COLO668 (cell line): ENCODE data around the gene OR52W1.
"Not testable (repeated sequence)": the region's sequence is repeated elsewhere in the genome, so short reads cannot be mapped to it uniquely, and the experiment has no call there.

Source experiments
- DNase-seq: peaks from one replicate; lab custom pipeline; 2025; ENCODE audit not compliant: unreplicated experiment; lab: John Stamatoyannopoulos, UW

Gene OR52W1

DNA sequence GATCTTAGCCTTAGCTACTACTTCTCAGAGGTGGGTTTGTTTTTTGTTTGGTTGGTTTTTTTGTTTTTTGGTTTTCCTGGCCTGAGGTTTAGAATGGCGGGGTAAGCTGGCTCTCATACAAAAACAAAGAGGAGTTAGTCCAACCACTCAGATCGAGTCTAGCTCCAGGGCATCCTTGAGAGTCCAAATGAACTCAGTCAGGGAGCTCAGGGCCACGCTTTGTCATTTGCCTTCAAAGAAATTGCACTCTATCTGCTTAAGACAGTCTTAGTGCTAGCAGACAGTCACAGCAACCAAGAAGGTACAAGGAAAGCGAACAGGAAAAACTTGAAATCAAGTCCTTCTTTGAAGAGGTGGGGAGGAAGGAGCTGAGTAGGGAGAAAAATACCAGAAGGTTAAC, 17.5 kb downstream of the OR52W1 start:
- DNase-seq: no peak

DNA sequence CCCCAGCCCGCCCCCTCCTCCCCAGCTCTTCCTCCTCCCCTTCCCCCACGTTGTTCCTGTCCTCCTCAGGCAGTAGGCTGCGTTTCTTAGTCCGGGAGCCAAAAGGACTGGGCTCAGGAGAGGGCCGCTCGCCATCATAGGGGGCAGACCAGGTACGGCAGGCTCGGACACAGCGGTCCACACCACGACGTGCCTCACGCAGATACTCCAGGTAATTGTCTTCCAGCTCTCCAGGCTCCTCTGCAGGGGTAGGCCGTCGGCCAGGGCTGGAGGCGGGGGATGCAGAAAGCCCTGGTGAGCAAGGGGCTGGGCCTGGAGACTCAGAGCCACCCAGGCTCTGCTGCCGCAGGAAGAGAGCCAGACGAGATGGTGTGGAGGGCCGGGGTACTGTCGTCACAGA, 18.7 kb downstream of the OR52W1 start:
- no peak for DNase-seq

DNA sequence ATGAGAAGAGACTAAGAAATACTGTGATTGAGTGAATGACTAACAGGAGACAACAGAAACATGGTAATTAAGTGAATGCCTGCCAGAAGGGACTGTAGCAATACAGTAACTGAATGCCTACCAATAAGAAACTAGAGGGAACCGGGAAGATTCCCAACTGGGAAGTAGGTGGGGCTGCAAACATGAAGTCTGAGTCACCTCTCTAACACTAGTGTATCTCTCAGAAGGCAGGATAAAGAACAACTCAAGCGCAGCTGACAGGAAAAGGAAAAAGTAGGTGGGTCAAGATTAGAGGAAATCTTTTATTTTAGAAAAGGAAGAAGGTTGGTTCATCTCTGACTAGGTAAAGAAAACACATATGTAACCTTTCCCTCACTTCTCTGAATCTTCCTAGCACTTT, 20.3 kb downstream of the OR52W1 start:
- DNase-seq: no peak

DNA sequence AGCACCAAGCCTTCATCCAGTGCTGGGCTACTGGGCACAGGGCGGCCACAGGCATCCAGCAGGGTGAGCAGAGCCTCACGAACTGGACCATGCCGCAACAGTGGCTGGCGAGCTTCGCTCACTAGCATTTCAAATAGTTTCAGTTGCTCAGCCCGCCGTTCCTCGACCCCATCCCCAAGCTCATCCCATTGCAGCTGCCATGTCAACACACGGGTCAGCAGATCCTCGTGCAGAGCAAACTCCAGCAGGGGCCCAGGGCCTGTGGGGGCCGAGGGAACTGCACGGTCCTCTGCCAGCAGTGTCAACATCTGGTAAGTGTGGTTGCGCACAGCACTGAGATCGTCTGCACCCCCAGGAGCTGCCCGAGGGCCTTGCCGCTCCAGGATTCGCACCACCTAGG, 24.8 kb downstream of the OR52W1 start:
- DNase-seq: no peak

DNA sequence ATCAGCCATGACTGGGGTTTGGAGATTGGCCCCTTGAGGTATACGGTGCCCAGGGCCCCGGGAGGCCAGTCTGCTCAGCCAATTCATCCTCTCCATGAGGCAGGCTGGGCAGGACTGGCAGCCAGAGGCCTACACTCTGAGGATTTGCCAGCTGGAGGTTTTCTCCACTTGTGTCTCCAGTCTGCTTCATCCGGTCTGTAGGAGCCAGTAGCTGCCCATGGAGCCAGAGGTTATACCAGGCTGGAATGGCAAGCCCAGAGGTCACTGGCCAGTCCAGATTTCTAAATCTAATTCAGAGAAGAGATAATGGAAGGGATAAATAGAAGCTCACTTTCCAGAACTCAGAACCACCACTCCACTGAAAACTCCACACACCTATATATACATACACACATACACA, 25.4 kb downstream of the OR52W1 start:
- DNase-seq: no peak

DNA sequence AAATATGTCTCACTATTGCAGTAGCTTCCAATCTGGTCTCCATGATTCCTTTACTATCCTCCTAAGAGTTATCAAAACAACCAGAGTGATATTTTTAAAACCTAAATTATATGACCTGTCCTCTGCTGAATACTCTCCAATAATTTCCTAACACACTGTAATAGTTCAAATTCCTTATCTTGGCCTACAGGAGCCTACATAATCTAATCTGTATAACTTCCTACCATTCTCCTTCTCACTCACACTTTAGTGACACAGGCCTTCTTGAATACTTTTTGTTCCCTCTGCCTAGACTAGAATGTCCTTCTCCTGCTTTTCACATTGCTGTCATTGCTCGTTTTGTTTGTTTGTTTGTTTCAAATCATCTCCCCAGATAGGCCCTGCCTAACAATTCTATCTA, 26.0 kb downstream of the OR52W1 start:
- DNase-seq: no peak

DNA sequence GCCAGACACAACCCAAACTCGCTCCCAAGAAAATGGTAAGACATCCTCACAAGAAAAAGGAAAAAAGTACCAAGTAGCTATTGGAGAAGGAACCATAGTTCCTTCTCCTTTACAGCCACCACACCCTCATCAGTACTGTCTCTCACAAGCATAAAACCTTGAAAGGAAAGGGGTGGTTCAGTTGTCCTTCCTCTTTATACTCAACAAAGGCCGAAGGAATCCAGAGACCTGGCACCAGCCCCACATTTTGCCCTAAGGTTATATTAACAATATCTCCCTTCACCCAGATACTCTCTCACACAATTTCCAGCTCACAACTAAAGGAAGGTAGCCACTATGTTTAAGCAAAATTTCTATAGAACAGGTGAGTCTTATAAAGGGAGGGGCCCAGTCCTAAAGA, 26.9 kb downstream of the OR52W1 start:
- DNase-seq: no peak

DNA sequence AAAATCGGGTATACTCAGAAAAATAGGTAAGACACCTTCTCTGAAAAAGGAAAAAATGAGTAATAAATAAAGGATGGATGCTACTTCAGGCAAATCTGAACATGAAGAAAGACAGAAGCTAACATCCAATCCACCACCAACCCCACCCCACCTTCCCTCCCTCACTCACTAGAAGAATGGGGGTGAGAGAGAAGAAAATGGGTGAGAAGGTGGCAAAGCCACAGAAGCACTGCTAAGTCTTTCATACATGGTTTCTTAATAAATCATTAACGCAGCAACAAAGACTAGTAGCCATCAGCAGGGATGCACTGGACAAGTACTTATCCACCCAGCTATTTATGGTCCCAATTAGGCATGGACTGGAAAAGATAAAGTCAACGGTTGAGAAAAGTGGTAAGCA, 29.5 kb downstream of the OR52W1 start:
- DNase-seq: no peak

DNA sequence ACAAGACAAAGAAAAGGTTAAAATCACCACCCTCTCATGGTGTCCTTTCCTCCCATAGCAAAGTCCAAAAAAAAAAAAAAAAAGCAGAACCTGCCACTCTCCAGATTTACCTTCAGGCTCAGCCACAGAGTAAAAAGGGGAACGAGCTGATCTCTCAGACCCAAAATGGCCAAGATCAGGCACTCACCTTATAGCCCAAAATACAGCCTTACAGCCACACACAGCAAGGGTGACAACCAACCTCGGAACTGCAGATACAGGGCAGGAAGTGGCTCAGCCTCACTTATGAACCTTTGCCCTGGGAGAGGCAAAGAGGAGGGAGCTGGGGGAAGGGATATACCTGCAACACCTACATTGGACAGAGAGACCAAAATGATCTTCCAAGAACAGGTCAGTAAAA, 30.9 kb downstream of the OR52W1 start:
- no peak for DNase-seq

DNA sequence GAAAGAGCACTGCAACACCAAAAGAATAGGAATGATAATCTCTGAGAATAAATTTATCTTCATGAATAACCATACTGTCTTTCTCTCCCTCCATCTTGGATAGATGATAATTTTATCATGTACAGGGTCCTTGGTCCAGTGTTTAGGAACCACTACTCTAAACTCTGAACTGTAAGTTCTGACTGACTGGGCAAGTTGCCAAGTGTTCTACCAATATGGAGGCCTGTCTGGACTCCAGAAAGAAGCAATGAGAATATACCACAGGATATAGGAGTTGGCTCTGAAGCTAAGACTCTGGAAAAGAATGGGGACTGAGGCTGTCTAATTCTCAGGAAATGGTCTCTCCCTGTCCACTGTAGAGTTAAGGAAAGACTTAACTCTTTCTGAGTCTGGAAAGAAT, 33.9 kb downstream of the OR52W1 start:
- DNase-seq: no peak

DNA sequence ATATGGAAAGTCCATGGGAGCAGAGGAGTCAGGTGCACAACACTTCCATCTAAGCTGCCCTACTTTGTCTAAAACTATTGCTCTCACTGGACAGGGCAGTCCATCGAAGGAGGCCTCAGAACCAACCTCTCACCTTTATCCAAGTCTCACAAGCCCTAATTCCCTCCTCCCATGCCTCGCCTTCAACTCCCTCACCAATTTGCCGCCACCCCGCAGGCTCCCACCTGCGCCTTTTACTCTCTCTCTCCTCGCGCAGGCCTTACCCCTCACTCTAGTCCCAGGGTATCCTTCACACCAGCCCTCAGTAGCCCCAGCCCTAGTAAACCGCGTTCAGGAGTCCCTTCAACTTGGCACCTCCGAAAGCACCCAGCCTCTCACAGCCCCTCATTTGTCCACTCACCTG, 35.0 kb downstream of the OR52W1 start:
- peak; percentile 38 for DNase-seq

DNA sequence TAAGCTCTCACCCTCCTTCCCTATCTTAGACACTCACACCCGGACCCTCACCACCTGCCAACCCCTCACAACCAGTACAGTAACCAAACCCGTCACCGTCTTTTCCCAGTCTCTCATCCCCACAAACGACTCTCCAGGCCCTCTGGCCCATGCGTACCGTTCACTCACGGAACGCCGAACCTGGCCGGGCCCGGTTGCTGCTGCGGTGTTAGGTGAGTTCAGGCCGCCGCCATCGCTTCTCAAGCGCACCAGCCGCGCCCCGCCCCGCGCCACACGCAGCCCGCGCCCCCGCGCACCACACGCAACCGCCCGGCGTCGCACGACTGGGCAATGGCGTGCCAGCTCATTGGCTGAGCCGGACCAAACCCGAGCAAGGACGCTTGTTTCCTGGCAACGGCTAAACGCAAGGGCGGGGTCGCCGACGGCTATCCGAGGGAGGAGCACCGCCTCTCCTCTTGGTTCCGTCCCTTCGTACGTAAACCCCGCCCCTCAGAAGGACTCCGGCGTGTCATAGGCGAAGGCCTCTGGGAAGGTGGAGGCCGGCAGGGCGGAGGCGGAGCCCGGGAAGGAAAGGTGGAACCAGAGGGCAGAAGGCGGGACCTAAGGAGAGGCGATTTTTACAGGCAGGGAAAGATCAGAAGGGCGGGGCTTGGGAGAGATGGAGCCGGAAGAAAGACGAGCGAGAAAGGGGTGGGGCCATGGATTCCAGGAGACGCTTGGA, 35.5 kb downstream of the OR52W1 start, which contains the start of gene FHIP1B:
TSS of gene FHIP1B (minus strand) at position 250 of the 721 bp plus-strand sequence. CDS start 10,120 bp downstream, outside the sequence.
- peak; percentile 99 for DNase-seq

DNA sequence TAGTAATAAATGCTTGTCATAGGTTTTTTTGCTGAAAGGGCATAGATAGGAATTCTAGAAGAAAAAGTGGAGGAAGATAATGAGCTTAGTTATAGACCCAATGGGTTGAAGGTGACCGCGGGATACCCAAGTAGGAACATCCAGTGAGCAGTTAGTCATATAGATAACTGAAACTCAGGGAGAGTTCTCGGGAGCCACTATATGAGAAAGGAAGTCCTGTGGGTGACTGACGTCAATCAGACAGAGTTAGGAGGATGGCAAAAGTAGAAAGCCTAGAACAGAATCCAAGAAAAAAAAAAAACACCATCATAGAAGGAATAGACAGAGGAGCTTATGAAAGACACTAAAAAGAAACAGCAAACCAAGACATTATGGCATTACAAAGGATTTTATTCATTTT, 38.2 kb downstream of the OR52W1 start:
- no peak for DNase-seq

DNA sequence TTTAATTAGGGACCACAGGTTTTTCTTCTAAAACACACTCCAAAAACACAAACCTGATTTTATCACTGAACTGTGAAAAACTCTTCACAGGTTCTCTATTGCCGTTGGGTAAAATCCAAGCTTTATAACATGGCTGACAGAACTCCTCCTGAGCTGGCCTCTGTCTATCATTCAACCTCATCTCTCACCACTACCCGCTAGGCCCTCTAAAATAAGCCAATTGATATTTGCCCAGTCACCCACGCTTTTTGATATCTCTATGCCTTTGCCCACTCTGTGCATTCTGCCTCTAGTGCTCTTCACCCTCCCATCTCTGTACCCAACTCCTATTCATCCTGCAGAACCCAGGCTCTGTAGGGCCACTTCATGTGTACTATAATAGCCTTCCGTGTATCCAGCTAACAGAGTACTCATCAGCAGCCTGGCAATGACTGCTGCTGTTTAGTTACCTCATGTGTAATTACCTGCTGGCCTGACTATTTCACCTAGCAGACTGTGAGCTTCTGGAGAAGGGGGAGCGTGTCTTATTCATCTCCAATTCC, 38.8 kb downstream of the OR52W1 start:
- DNase-seq: peak; percentile 6

DNA sequence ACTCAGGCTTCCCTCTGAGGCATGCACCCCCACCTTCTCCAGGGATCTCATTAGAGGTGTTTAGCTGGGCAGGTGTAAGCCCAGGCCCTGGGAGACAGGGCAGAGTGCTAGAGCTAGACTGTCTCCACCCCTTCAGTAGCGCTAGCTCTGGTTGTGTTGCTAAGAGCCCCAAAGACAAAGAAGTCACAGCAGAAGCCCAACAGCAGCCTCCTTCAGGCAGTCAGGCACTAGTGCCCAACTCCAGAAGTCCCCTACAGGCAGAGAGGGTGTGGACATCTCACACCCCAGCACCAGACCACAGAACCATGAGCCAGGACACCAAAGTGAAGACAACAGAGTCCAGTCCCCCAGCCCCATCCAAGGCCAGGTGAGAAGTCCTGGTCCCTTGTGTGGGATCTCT, 39.9 kb downstream of the OR52W1 start, which contains the start of gene CNGA4:
TSS of gene CNGA4 (plus strand) at position 188 of the 400 bp plus-strand sequence. CDS start at position 306, 118 bp downstream.
- peak; percentile 25 for DNase-seq

DNA sequence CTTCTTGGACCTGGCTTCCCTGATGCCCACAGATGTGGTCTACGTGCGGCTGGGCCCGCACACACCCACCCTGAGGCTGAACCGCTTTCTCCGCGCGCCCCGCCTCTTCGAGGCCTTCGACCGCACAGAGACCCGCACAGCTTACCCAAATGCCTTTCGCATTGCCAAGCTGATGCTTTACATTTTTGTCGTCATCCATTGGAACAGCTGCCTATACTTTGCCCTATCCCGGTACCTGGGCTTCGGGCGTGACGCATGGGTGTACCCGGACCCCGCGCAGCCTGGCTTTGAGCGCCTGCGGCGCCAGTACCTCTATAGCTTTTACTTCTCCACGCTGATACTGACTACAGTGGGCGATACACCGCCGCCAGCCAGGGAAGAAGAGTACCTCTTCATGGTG, 41.1 kb downstream of the OR52W1 start:
- no peak for DNase-seq

DNA sequence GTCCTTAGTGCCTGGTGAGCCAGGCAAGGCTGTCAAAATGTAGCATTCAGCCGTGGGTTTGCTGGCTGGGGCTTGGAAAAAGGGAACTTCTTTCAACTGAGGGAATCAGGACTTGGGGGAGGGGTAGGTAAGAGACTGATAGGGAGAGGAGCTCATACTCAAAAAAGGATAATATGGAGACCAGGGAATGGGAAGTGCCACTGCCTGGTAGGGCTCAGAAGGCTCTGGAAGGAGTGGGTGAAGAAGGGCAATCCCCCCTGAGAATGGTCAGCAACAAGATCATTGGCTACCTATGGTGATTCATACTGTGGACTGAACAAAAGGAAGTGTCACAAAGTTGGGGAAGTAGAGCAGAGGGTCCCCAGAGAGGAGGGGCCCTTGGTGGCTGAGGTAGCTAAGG, 41.8 kb downstream of the OR52W1 start:
- DNase-seq: no peak

DNA sequence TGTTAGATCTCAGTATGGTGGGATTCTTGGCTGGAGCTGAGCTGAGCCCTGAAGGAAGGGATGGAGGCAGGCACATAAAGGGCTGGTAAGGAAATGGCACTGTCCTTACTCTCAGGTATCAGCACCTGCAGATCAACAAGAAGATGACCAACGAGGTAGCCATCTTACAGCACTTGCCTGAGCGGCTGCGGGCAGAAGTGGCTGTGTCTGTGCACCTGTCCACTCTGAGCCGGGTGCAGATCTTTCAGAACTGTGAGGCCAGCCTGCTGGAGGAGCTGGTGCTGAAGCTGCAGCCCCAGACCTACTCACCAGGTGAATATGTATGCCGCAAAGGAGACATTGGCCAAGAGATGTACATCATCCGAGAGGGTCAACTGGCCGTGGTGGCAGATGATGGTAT, 42.3 kb downstream of the OR52W1 start:
- DNase-seq: no peak

DNA sequence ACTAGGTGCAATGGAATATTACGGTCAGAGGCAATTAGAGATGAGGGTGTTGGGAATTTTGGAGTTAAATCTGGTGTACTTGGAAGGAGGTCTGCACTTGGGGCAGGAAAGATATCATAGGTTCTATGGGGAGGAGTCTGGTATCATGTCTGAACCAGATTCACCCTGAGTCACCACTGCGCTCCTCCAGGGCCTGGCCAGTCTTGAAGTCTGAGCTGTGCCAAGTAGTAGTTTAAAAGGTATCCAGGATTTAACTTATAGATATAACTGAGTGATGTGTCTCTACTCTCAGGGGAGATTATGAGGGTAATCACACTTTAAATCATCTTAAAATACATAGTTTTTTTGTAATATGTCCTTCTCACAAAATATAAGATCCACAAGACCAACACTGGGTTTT, 46.5 kb downstream of the OR52W1 start:
- no peak for DNase-seq

DNA sequence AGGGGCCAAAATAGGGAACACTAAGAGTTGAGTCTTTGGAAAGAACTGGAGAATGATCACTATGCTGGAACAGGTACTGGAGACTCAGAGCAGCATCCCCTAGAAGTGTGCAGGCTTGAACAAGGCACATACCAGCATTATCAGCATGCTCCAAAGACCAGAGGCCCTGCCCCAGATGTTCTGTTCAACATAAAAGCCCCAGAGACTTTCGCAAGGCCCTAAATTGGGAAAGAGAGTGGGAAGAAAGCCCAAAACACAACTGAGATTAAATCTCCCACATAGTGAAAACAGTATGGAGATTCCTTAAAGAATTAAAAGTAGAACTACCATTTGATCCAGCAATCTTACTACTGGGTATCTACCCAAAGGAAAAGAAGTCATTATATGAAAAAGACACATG, 49.2 kb downstream of the OR52W1 start:
- no peak for DNase-seq

DNA sequence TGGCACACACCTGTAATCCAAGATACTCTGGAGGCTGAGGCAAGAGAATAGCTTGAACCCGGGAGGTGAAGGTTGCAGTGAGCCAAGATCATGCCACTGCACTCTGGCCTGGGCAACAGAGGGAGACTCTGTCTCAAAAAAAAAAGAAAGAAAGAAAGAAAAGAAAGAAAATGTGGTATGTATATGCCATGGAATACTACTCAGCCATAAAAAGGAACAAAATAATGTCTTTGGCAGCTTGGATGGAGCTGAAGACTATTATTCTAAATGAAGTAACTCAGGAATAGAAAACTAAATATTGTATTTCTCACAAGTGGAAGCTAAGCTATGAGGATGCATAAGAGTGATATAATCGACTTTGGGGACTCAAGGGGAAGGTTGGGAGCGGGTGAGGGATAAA, 49.9 kb downstream of the OR52W1 start:
- DNase-seq: not testable (repeated sequence)
